ENCODE measurements around the gene MYO5A. TPM values are rescaled to one million over a fixed set of nuclear protein-coding genes. Genes with fewer than 3 reads are reported as not detected.

MYO5A gene
- total and polyA plus RNA-seq, 10 of the 15 experiments (the other 5 are each of a cell fraction or from before 2014, with no cell fraction given) = 4.2 to 42.9 (median 31.1) TPM

- intact Hi-C loops (cut with micrococcal nuclease; ENCODE audit: unreplicated experiment) = no loop called here
- Histone ChIP-seq H3K36me3 (ENCODE audit: control insufficient read depth in 2 of 2, insufficient read depth in 2 of 2, low read length in 1 of 2) (no peaks in the 10 kb centered on the region), H4K20me1 (ENCODE audit: control insufficient read depth, insufficient read depth) (no peaks in the 10 kb centered on the region), H3K4me1 (ENCODE audit: control insufficient read depth, insufficient read depth, low read length) (no peaks in the 10 kb centered on the region), H3K4me2 (ENCODE audit: control insufficient read depth, insufficient read depth) (no peak overlapping the region), H3K27me3 (replicated peaks in 1 of 2; ENCODE audit: control insufficient read depth in 2 of 2, insufficient read depth in 2 of 2, low read length in 1 of 2) (no peaks in the 10 kb centered on the region), H3K79me2 (ENCODE audit: control insufficient read depth, insufficient read depth, low read length) (no peaks in the 10 kb centered on the region), H3K9me3 (replicated peaks; ENCODE audit: control insufficient read depth, insufficient read depth, low read length) (no peaks in the 10 kb centered on the region), H3K4me3 (no peak overlapping the region), H3K27ac (ENCODE audit: control insufficient read depth, insufficient read depth) (no peak overlapping the region), H2AFZ (ENCODE audit: control insufficient read depth, low read depth, low read length) (no peak overlapping the region), H3K9ac (ENCODE audit: control insufficient read depth, insufficient read depth, low read length) (no peak overlapping the region)
- ChIA-PET POLR2A (no interaction called here), SMC1A (ENCODE audit: uncharacterized antibody, unreplicated experiment) (interaction anchor here (0.6 to 1.0 kb wide), 2 partner anchors 18 to 19 kb away, joined by 3 read pairs; no protein-coding TSS in a partner anchor), RAD21 (ENCODE audit: unreplicated experiment) (no interaction called here), CTCF (interaction anchor here (0.9 to 2.8 kb wide), 4 partner anchors 23 to 455 kb away, joined by 3 to 9 read pairs (median 4); no protein-coding TSS in a partner anchor)
- WGBS (ENCODE audit: insufficient coverage, insufficient replicate concordance, low lambda C conversion rate, missing lambda C conversion rate) = 49% methylated on average over 11 of the region's 11 CpGs
- in situ Hi-C loops (cut with MboI) = no loop called here
- no peak for TF ChIP-seq ZBTB40 (IDR thresholded peaks at IDR 0.05; ENCODE audit: borderline replicate concordance)
- TF ChIP-seq BRCA1 (IDR thresholded peaks at IDR 0.05; ENCODE audit: low read depth, low read length) = no peak
- no peak for TF ChIP-seq YBX1 (IDR thresholded peaks at IDR 0.05)
- TF ChIP-seq ATF3 (IDR thresholded peaks at IDR 0.05; ENCODE audit: borderline replicate concordance, extremely low read depth, low read depth, low read length) = no peak
- FAIRE-seq = no peak
- no peak for DNase-seq (ENCODE audit: low read depth, low spot score)
- ATAC-seq = no peak
- no TSS peak for BruUV-seq (replicated peaks)
Observed at GRCh38 chr15:52280326-52281084, 248.2 kb downstream of the MYO5A start.
